Measurements from ENCODE around the gene CYP2C19.
"Not testable (repeated sequence)": the region's sequence is repeated elsewhere in the genome, so short reads cannot be mapped to it uniquely, and the experiment has no call there.

DNA sequence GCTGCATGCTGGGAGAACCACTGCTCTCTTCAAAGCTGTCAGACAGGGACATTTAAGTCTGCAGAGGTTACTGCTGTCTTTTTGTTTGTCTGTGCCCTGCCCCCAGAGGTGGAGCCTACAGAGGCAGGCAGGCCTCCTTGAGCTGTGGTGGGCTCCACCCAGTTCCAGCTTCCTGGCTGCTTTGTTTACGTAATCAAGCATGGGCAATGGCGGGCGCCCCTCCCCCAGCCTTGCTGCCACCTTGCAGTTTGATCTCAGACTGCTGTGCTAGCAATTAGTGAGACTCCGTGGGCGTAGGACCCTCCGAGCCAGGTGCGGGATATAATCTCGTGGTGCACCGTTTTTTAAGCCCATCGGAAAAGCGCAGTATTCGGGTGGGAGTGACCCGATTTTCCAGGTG, 67.5 kb downstream of the CYP2C19 start:
- not testable (repeated sequence) for TF ChIP-seq POLR2A, EP300, POLR2AphosphoS5 (IDR thresholded peaks at IDR 0.05)

Measured in gastroesophageal sphincter (tissue), 2 donors.